B cell (primary cell): ENCODE results near the gene MKRN2. TPM values are rescaled to one million over a fixed set of nuclear protein-coding genes. Genes with fewer than 3 reads are reported as not detected.

Source experiments
- ATAC-seq: fragments of 200-7000 bp; cut with Tn5 transposase; one replicate; pipeline ENCODE4 v1.10.0; 2021; ENCODE audit warnings: low read depth, mild to moderate bottlenecking, moderate number of reproducible peaks, moderate library complexity
- CTCF ChIA-PET: fragments of 350-600 bp; sonication (Branson Sonifier 250); formaldehyde crosslinking; loops from one replicate; lab custom pipeline; 2021; ENCODE audit warnings: antibody characterized with exemption, inconsistent platforms; lab: Charles Lee
- POLR2A ChIA-PET: fragments of 350-600 bp; sonication (Branson Sonifier 250); formaldehyde crosslinking; loops from one replicate; lab custom pipeline; 2021; ENCODE audit warnings: antibody characterized with exemption; lab: Charles Lee
- DNase-seq: peaks from one replicate; pipeline ENCODE4 v3.0.0; 2013
- H2AFZ ChIP-seq: 2 replicates; pipeline ENCODE4 v1.6.1; 2012; ENCODE audit warnings: mild to moderate bottlenecking, low read depth, low read length; ENCODE audit not compliant: insufficient read depth, poor library complexity, severe bottlenecking
- H3K27ac ChIP-seq, 2 donors: 1 replicate in 1 of 2; 2 replicates in 1 of 2; pipeline ENCODE4 v1.5.1; 2012 to 2013; ENCODE audit warnings: low read length in 2 of 2, mild to moderate bottlenecking in 2 of 2, moderate library complexity in 1 of 2
- H3K27me3 ChIP-seq, 4 experiments: fragments of 200-600 bp in 1 of 4; sonication (generic) in 1 of 4; replicated peaks in 1 of 4; 1 replicate in 2 of 4; 2 replicates in 2 of 4; pipeline versions ENCODE4 v1.6.1 to v1.7.0; 2013 to 2016; ENCODE audit warnings: low read length in 3 of 4, mild to moderate bottlenecking in 2 of 4, mixed read lengths in 1 of 4, moderate library complexity in 1 of 4; ENCODE audit not compliant: insufficient read depth in 4 of 4, control insufficient read depth in 3 of 4; ENCODE audit errors: control extremely low read depth in 1 of 4
- H3K36me3 ChIP-seq, 2 experiments: replicated peaks in 1 of 2; 1 replicate in 1 of 2; 2 replicates in 1 of 2; pipeline versions ENCODE4 v1.6.1 to v1.7.1; 2013; ENCODE audit warnings: low read length in 1 of 2; ENCODE audit not compliant: insufficient read depth in 2 of 2, control insufficient read depth in 1 of 2; ENCODE audit errors: control extremely low read depth in 1 of 2, extremely low read depth in 1 of 2
- H3K4me1 ChIP-seq, 2 donors: fragments of 200-600 bp in 1 of 2; sonication (generic) in 1 of 2; 1 replicate in 1 of 2; 2 replicates in 1 of 2; pipeline versions ENCODE4 v1.5.1 to v1.6.1; 2013 to 2017; ENCODE audit warnings: low read length in 2 of 2; ENCODE audit not compliant: control insufficient read depth in 2 of 2, insufficient read depth in 2 of 2
- H3K4me2 ChIP-seq: replicated peaks from 2 replicates; pipeline ENCODE3; 2012; ENCODE audit warnings: mild to moderate bottlenecking, low read depth, low read length; ENCODE audit not compliant: poor library complexity, severe bottlenecking
- H3K4me3 ChIP-seq, 5 experiments: fragments of 200-600 bp in 1 of 5; sonication (generic) in 1 of 5; 1 replicate in 3 of 5; 2 replicates in 2 of 5; pipeline versions ENCODE4 v1.5.1 to v1.7.0; 2011 to 2016; ENCODE audit warnings: low read length in 4 of 5, mild to moderate bottlenecking in 4 of 5, low read depth in 2 of 5, control low read depth in 1 of 5, moderate library complexity in 1 of 5; ENCODE audit not compliant: insufficient read depth in 1 of 5; ENCODE audit errors: control extremely low read depth in 1 of 5, extremely low read depth in 1 of 5
- H3K79me2 ChIP-seq: fragments of 200-600 bp; sonication (generic); one replicate; pipeline ENCODE4 v1.6.0; 2016; ENCODE audit warnings: low read length; ENCODE audit not compliant: control insufficient read depth, insufficient read depth
- H3K9ac ChIP-seq: fragments of 200-600 bp; sonication (generic); 2 replicates; pipeline ENCODE4 v1.6.1; 2017; ENCODE audit warnings: mild to moderate bottlenecking, low read length, moderate library complexity
- H3K9me3 ChIP-seq, 3 donors: one replicate each; pipeline versions ENCODE4 v1.6.1 to v1.7.1; 2013; ENCODE audit warnings: low read length in 2 of 3; ENCODE audit not compliant: control insufficient read depth in 2 of 3, insufficient read depth in 1 of 3; ENCODE audit errors: control extremely low read depth in 1 of 3
- H4K20me1 ChIP-seq: 2 replicates; pipeline ENCODE4 v1.6.0; 2012; ENCODE audit warnings: mild to moderate bottlenecking, low read length; ENCODE audit not compliant: insufficient read depth, control insufficient read depth, poor library complexity, severe bottlenecking
- H3K27ac Mint-ChIP-seq: one replicate; pipeline ENCODE4 v1.8.0; 2021; ENCODE audit warnings: mixed read lengths
- H3K27me3 Mint-ChIP-seq: one replicate; pipeline ENCODE4 v1.8.0; 2021; ENCODE audit warnings: mixed read lengths
- H3K4me1 Mint-ChIP-seq: one replicate; pipeline ENCODE4 v1.8.0; 2021; ENCODE audit warnings: mixed read lengths
- H3K4me3 Mint-ChIP-seq: one replicate; pipeline ENCODE4 v1.8.0; 2021; ENCODE audit warnings: mixed read lengths
- H3K9me3 Mint-ChIP-seq: one replicate; pipeline ENCODE4 v1.8.0; 2022; ENCODE audit warnings: mixed read lengths; ENCODE audit not compliant: insufficient read depth
- EZH2 ChIP-seq: IDR thresholded peaks from 2 replicates; pipeline ENCODE4 v1.6.1; 2012; ENCODE audit warnings: borderline replicate concordance, low read depth, mild to moderate bottlenecking, moderate library complexity, low read length; ENCODE audit not compliant: insufficient read depth, poor library complexity, severe bottlenecking
- WGBS: methylation state at CpG from one replicate; pipeline ENCODE4 v1.1.5; 2013; ENCODE audit warnings: missing lambda C conversion rate; ENCODE audit not compliant: insufficient coverage; 5-methylcytosine and 5-hydroxymethylcytosine counted together
- intact Hi-C: fragments of 100-400 bp; cut with micrococcal nuclease; formaldehyde crosslinking; loops from one replicate; pipeline ENCODE4 v1.10.0; 2022
- polyA plus RNA-seq: library from polyadenylated mRNA; depleted of rRNA; stranded (reverse); fragments of >200 nt; gene quantifications from 2 replicates; pipeline ENCODE4 v1.2.3, GENCODE V29; 2012
- total RNA-seq, 2 donors: library from RNA; stranded (reverse); fragments of 120-200 nt in 1 of 2; gene quantifications; 1 replicate in 1 of 2; 2 replicates in 1 of 2; pipeline versions ENCODE4 v1.2.3 to v1.2.4, GENCODE V29; 2013 to 2022
- TF ChIP-seq, protein P1 (sequence below): fragments of 200-600 bp; IDR thresholded peaks from one replicate; pipeline ENCODE4 v1.8.0; 2022; ENCODE audit warnings: antibody characterized with exemption, mild to moderate bottlenecking

Gene MKRN2
- total and polyA plus RNA-seq, 2 donors (not counting 1 experiment from before 2014, with no cell fraction given), result 21.5 to 25.9 TPM

DNA sequence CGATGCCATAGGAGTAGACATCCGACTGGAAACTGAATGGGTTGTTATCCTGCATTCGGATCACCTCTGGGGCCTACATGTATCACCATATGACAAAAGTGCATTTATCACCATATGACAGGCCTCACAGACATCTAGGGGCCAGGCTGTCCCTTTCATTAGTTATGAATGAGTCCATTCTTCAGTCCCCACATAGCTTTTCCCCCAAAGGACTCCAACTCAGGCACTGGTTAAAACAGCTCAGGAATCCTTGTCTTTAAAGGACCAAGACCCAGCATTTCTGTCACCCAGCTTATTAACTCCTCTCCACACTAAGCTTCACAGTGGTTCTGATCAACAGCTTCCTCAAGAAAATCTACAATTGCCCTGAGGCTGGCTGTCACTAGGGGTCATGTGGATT is 28.3 kb downstream of the MKRN2 start:
- intact Hi-C loops, result no loop called here
- no peak for ATAC-seq

DNA sequence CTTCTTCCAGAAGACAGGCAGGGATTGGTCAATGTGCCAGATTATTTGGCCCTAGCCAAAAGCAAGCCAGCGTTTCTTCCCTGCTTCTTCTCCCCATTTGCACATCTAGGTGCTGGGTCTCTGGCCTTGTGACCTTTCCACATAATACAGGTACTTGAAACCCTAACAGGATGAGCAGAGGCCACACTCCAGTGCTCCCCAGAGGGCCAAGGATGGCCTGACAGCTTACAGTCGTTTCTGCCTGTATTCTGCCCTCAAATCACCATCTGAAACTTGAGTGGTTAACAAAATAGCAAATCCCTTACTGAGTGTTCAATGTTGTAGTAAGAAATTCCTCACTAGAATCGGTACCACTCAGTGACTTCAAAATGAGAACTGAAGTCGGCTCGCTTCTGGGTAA is 29.1 kb downstream of the MKRN2 start:
- no peak overlapping the region for H3K9ac ChIP-seq
- H4K20me1 ChIP-seq, result no peaks in the 10 kb centered on the region
- no peak overlapping the region for H2AFZ ChIP-seq
- ChIA-PET CTCF (no interaction called here), POLR2A (no interaction called here)
- H3K27ac ChIP-seq, result peak overlapping the region in 1 of 2 donors; percentile 25
- Mint-ChIP-seq H3K9me3 (no peaks in the 10 kb centered on the region), H3K27ac (peak overlapping the region; percentile 8), H3K27me3 (no peaks in the 10 kb centered on the region), H3K4me3 (no peak overlapping the region), H3K4me1 (peaks cover 15% of the 10 kb centered on the region)
- no peak for DNase-seq
- H3K4me1 ChIP-seq, result peaks cover 10 to 14% of the 10 kb centered on the region in 2 donors
- no peak overlapping the region for H3K4me3 ChIP-seq
- intact Hi-C loops, result no loop called here
- H3K9me3 ChIP-seq, result no peaks in the 10 kb centered on the region
- no peak overlapping the region for H3K4me2 ChIP-seq
- WGBS, result 88% methylated on average over 1 of the region's 5 CpGs
- no peak for ATAC-seq
- no peaks in the 10 kb centered on the region for H3K27me3 ChIP-seq
- no peaks in the 10 kb centered on the region for H3K79me2 ChIP-seq
- peaks cover 5 to 88% of the 10 kb centered on the region in 2 experiments for H3K36me3 ChIP-seq
- TF ChIP-seq, protein P1, sequence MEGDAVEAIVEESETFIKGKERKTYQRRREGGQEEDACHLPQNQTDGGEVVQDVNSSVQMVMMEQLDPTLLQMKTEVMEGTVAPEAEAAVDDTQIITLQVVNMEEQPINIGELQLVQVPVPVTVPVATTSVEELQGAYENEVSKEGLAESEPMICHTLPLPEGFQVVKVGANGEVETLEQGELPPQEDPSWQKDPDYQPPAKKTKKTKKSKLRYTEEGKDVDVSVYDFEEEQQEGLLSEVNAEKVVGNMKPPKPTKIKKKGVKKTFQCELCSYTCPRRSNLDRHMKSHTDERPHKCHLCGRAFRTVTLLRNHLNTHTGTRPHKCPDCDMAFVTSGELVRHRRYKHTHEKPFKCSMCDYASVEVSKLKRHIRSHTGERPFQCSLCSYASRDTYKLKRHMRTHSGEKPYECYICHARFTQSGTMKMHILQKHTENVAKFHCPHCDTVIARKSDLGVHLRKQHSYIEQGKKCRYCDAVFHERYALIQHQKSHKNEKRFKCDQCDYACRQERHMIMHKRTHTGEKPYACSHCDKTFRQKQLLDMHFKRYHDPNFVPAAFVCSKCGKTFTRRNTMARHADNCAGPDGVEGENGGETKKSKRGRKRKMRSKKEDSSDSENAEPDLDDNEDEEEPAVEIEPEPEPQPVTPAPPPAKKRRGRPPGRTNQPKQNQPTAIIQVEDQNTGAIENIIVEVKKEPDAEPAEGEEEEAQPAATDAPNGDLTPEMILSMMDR, result no peak
- no peak for TF ChIP-seq EZH2

More for the DNA sequence above, 28.3 kb downstream of the MKRN2 start:
- TF ChIP-seq, protein P1, result no peak
- TF ChIP-seq EZH2, result no peak
- ChIA-PET CTCF (no interaction called here), POLR2A (no interaction called here)
- H3K27me3 Mint-ChIP-seq, result no peaks in the 10 kb centered on the region
- H3K9me3 Mint-ChIP-seq, result no peaks in the 10 kb centered on the region
- H3K36me3 ChIP-seq, result peaks cover 7 to 85% of the 10 kb centered on the region in 2 experiments
- no peak for DNase-seq
- no peak overlapping the region for H3K9ac ChIP-seq
- H2AFZ ChIP-seq, result no peak overlapping the region
- no peak overlapping the region for H3K4me2 ChIP-seq
- no peaks in the 10 kb centered on the region for H4K20me1 ChIP-seq
- peaks cover 8% of the 10 kb centered on the region for H3K4me1 Mint-ChIP-seq
- peaks cover 3 to 7% of the 10 kb centered on the region in 2 donors for H3K4me1 ChIP-seq
- H3K27me3 ChIP-seq, result no peaks in the 10 kb centered on the region
- WGBS, result 100% methylated on average over 2 of the region's 3 CpGs
- H3K4me3 Mint-ChIP-seq, result no peak overlapping the region
- H3K9me3 ChIP-seq, result no peaks in the 10 kb centered on the region
- no peak overlapping the region for H3K27ac ChIP-seq
- H3K79me2 ChIP-seq, result no peaks in the 10 kb centered on the region
- H3K4me3 ChIP-seq, result no peak overlapping the region
- H3K27ac Mint-ChIP-seq, result no peak overlapping the region
